ENCODE data around the gene XYLT1.

The XYLT1 gene

GRCh38 chr16:17171250-17172143 lies 299.3 kb downstream of the XYLT1 start:
- DNase-seq = no peak

GRCh38 chr16:17170435-17170834 lies 300.3 kb downstream of the XYLT1 start:
- no peak for DNase-seq

- no peak for DNase-seq
Measured at GRCh38 chr16:17168181-17168580, 302.6 kb downstream of the XYLT1 start.

- no peak for DNase-seq
Measured at GRCh38 chr16:17166095-17166494, 304.7 kb downstream of the XYLT1 start.

GRCh38 chr16:17162560-17162959 lies 308.2 kb downstream of the XYLT1 start:
- DNase-seq = no peak

- no peak for DNase-seq
Measured at GRCh38 chr16:17160920-17161431, 309.8 kb downstream of the XYLT1 start.

- no peak for DNase-seq
Measured at GRCh38 chr16:17160285-17160853, 310.4 kb downstream of the XYLT1 start.

- no peak for DNase-seq
Measured at GRCh38 chr16:17159617-17160016, 311.1 kb downstream of the XYLT1 start.

GRCh38 chr16:17155936-17156335 lies 314.8 kb downstream of the XYLT1 start:
- DNase-seq = no peak

GRCh38 chr16:17155485-17155884 lies 315.3 kb downstream of the XYLT1 start:
- no peak for DNase-seq

- no peak for DNase-seq
Measured at GRCh38 chr16:17154981-17155380, 315.8 kb downstream of the XYLT1 start.

- DNase-seq = no peak
Measured at GRCh38 chr16:17152311-17152710, 318.4 kb downstream of the XYLT1 start.

- no peak for DNase-seq
Measured at GRCh38 chr16:17151335-17151734, 319.4 kb downstream of the XYLT1 start.

GRCh38 chr16:17149904-17150483 lies 320.8 kb downstream of the XYLT1 start:
- DNase-seq = no peak

- no peak for DNase-seq
Measured at GRCh38 chr16:17147942-17148341, 322.8 kb downstream of the XYLT1 start.

- no peak for DNase-seq
Measured at GRCh38 chr16:17145029-17145428, 325.7 kb downstream of the XYLT1 start.

- DNase-seq = no peak
Measured at GRCh38 chr16:17144431-17144830, 326.3 kb downstream of the XYLT1 start.

GRCh38 chr16:17143546-17144419 lies 327.0 kb downstream of the XYLT1 start:
- DNase-seq = no peak

- DNase-seq = no peak
Measured at GRCh38 chr16:17138801-17139200, 332.0 kb downstream of the XYLT1 start.

GRCh38 chr16:17135439-17135838 lies 335.3 kb downstream of the XYLT1 start:
- DNase-seq = no peak

- DNase-seq = no peak
Measured at GRCh38 chr16:17134586-17134985, 336.2 kb downstream of the XYLT1 start.

GRCh38 chr16:17133851-17134250 lies 336.9 kb downstream of the XYLT1 start:
- DNase-seq = no peak

GRCh38 chr16:17131351-17131750 lies 339.4 kb downstream of the XYLT1 start:
- no peak for DNase-seq
